Sigmoid colon (tissue), 7 donors: Measurements from ENCODE around the gene SPOCK1. TPM values are rescaled to one million over a fixed set of nuclear protein-coding genes. Genes with fewer than 3 reads are reported as not detected.

Source experiments
- DNase-seq: peaks from one replicate; pipeline ENCODE4 v3.0.0-alpha.2; 2019
- H3K27ac ChIP-seq, 4 donors: fragments of 200-600 bp; sonication (generic); one replicate each; pipeline ENCODE4 v1.5.1; 2016 to 2019; ENCODE audit warnings: mild to moderate bottlenecking in 1 of 4
- H3K27me3 ChIP-seq, 3 donors: fragments of 200-600 bp; sonication (generic); one replicate each; pipeline ENCODE4 v1.5.1; 2019; ENCODE audit warnings: mild to moderate bottlenecking in 1 of 3
- H3K36me3 ChIP-seq, 4 donors: fragments of 200-600 bp; sonication (generic); one replicate each; pipeline ENCODE4 v1.5.1; 2016 to 2019
- H3K4me1 ChIP-seq, 4 donors: fragments of 200-600 bp; sonication (generic); one replicate each; pipeline ENCODE4 v1.5.1; 2017 to 2019
- H3K4me3 ChIP-seq, 4 donors: fragments of 200-600 bp; sonication (generic); one replicate each; pipeline ENCODE4 v1.5.1; 2017 to 2019; ENCODE audit warnings: mild to moderate bottlenecking in 2 of 4, moderate library complexity in 1 of 4
- H3K9me3 ChIP-seq, 4 donors: fragments of 200-600 bp in 3 of 4; sonication (generic) in 3 of 4; one replicate each; pipeline versions ENCODE4 v1.5.1 to v1.6.1; 2013 to 2019
- EP300 ChIP-seq, 4 donors: sonication (generic); formaldehyde crosslinking; IDR thresholded peaks; one replicate each; pipeline ENCODE4 v1.6.1; 2017; ENCODE audit warnings: antibody characterized with exemption in 4 of 4
- POLR2A ChIP-seq, 2 donors: fragments of 450-650 bp; IDR thresholded peaks; one replicate each; pipeline ENCODE4 v1.6.1; 2016; ENCODE audit warnings: antibody characterized with exemption in 2 of 2, mild to moderate bottlenecking in 2 of 2, moderate library complexity in 2 of 2
- POLR2AphosphoS5 ChIP-seq, 4 donors: sonication (generic); formaldehyde crosslinking; IDR thresholded peaks; one replicate each; pipeline ENCODE4 v1.6.1; 2017; ENCODE audit warnings: antibody characterized with exemption in 4 of 4
- WGBS, 2 donors: extraction: QIAGEN DNeasy Blood & Tissue Kit; methylation state at CpG; one replicate each; pipeline ENCODE4 v1.1.7; 2013; 5-methylcytosine and 5-hydroxymethylcytosine counted together
- intact Hi-C: fragments of 100-400 bp; cut with DNase I; formaldehyde crosslinking; loops from one replicate; pipeline ENCODE4 v1.15.1; 2023
- polyA plus RNA-seq, 3 donors: library from polyadenylated mRNA; stranded (reverse); fragments of 200-250 nt; gene quantifications; one replicate each; pipeline ENCODE4 v1.2.3, GENCODE V29; 2013
- total RNA-seq, 4 donors: library from RNA; depleted of rRNA; stranded (reverse); fragments of >200 nt; gene quantifications; one replicate each; pipeline ENCODE4 v1.1.0, GENCODE V29; 2016
- TF ChIP-seq, protein P1 (sequence below), 4 experiments: fragments of 450-650 bp in 3 of 4; fragments of 200-600 bp in 1 of 4; IDR thresholded peaks; one replicate each; pipeline ENCODE4 v1.5.1; 2016 to 2019; ENCODE audit warnings: antibody characterized with exemption in 4 of 4, mild to moderate bottlenecking in 3 of 4, moderate library complexity in 2 of 4
- donor health status: healthy with polysubstance abuse.
- donor health status: Bipolar disorder and iron deficiency.
- donor health status: healthy.

SPOCK1 gene
- total and polyA plus RNA-seq, 7 donors = 2.4 to 104 (median 33.4) TPM

DNA sequence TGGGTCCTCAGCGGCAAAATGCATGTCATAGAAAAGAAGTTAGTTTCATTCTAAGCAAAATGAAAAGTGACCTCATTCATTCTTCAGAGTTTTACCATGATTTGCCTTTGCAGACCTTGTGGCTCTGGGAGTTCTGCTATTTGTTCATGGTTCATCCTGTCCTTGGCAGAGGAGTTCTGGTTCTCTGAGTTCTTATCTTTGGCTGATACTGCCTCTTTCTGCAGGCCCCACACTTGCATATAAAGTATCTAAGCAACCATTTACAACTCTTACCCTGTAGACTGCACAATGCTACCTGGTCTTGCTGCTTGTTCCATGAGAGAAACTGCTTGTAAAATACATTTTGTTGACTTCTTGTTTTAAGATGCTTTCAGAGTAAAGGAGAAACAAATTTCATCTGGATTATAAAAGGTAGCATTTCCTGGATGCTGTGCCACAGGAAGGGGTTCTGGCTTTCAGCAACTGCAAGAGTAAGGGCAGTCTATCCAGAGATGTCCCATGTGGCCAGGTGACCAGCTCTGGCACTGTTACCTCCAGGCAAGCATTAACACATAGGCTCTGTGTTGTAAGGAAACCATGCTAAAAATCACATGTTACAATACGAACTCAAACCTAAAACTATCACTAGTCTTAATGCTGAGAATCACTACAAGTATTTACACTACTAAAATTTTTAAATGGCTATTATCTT lies 513.2 kb downstream of the SPOCK1 start:
- TF ChIP-seq POLR2AphosphoS5 (IDR thresholded peaks at IDR 0.05) (no peak), POLR2A (IDR thresholded peaks at IDR 0.05) (no peak), EP300 (IDR thresholded peaks at IDR 0.05) (no peak)
- TF ChIP-seq, protein P1, sequence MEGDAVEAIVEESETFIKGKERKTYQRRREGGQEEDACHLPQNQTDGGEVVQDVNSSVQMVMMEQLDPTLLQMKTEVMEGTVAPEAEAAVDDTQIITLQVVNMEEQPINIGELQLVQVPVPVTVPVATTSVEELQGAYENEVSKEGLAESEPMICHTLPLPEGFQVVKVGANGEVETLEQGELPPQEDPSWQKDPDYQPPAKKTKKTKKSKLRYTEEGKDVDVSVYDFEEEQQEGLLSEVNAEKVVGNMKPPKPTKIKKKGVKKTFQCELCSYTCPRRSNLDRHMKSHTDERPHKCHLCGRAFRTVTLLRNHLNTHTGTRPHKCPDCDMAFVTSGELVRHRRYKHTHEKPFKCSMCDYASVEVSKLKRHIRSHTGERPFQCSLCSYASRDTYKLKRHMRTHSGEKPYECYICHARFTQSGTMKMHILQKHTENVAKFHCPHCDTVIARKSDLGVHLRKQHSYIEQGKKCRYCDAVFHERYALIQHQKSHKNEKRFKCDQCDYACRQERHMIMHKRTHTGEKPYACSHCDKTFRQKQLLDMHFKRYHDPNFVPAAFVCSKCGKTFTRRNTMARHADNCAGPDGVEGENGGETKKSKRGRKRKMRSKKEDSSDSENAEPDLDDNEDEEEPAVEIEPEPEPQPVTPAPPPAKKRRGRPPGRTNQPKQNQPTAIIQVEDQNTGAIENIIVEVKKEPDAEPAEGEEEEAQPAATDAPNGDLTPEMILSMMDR (IDR thresholded peaks at IDR 0.05) = no peak
- no peaks in the 10 kb centered on the region for H3K4me1 ChIP-seq
- intact Hi-C loops = no loop called here
- H3K4me3 ChIP-seq = no peak overlapping the region
- no peaks in the 10 kb centered on the region for H3K9me3 ChIP-seq
- H3K27ac ChIP-seq = no peak overlapping the region
- peaks cover 0 to 4% (median 0%) of the 10 kb centered on the region in 4 donors for H3K36me3 ChIP-seq
- H3K27me3 ChIP-seq = no peaks in the 10 kb centered on the region
- DNase-seq = no peak
- WGBS, 2 donors = 88 to 92% methylated on average over 2 of the region's 2 CpGs

DNA sequence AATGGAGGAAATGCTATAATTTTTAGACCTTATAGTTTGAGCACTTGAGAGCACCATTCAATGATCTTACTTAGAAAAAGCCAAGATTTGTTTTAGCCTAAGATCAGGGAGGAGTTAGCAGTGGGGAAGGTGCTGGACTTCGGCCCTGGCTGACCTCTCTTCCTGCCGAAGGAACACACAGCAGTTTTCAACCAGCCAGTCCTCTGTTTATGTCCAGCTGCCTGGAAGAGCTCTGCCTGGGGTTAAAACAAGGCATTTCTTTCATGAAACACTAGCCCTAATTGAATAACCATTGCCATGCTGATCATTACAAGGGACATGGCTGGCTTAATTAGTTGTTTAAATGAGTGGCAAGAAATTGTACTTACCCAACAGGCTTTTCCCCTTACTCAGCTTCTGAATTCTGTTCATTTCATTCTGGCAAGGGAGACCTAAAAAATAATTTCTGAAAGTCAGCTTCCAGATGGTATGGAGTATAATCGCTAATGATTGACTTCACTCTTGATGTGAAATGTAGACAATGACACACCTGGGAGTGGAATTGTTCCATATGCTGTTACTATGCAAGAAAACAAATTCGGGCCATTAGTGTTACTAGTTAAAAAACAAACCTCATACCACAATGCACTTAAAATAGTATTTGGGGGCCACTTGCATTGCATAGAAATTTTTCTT lies 514.2 kb downstream of the SPOCK1 start:
- Histone ChIP-seq H3K4me3 (no peak overlapping the region), H3K27ac (no peak overlapping the region), H3K9me3 (no peaks in the 10 kb centered on the region), H3K36me3 (peaks cover 0 to 4% (median 0%) of the 10 kb centered on the region in 4 donors), H3K27me3 (no peaks in the 10 kb centered on the region), H3K4me1 (no peaks in the 10 kb centered on the region)
- WGBS, 2 donors = 49 to 72% methylated on average over 4 of the region's 4 CpGs
- intact Hi-C loops = no loop called here
- no peak for DNase-seq
- TF ChIP-seq POLR2A (IDR thresholded peaks at IDR 0.05) (no peak), EP300 (IDR thresholded peaks at IDR 0.05) (no peak), POLR2AphosphoS5 (IDR thresholded peaks at IDR 0.05) (no peak)
- TF ChIP-seq, protein P1 (IDR thresholded peaks at IDR 0.05) = no peak

DNA sequence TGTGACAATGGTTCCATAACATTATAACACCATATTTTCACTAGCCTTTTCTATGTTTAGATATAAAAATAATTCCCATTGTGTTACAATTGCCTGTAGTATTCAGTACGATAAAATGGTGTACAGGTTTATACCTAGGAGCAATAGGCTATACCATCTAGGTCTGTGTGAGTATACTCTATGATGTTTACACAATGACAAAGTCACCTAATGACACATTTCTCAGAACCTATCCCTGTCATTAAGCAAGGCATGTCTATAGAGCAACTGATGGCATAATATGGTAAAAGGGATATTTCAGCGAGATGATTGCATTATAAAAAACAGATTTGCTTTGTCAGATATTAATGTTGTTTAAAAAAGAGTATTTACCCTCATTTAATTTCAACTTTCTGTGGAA lies 517.2 kb downstream of the SPOCK1 start:
- no peak overlapping the region for H3K27ac ChIP-seq
- no peak for DNase-seq
- peaks cover 0 to 13% (median 0%) of the 10 kb centered on the region in 4 donors for H3K36me3 ChIP-seq
- 65 to 83% methylated on average over 2 of the region's 2 CpGs for WGBS, 2 donors
- no peak overlapping the region for H3K4me3 ChIP-seq
- TF ChIP-seq POLR2AphosphoS5 (IDR thresholded peaks at IDR 0.05) = no peak
- no peaks in the 10 kb centered on the region for H3K27me3 ChIP-seq
- intact Hi-C loops = no loop called here
- H3K9me3 ChIP-seq = no peaks in the 10 kb centered on the region
- H3K4me1 ChIP-seq = no peaks in the 10 kb centered on the region

DNA sequence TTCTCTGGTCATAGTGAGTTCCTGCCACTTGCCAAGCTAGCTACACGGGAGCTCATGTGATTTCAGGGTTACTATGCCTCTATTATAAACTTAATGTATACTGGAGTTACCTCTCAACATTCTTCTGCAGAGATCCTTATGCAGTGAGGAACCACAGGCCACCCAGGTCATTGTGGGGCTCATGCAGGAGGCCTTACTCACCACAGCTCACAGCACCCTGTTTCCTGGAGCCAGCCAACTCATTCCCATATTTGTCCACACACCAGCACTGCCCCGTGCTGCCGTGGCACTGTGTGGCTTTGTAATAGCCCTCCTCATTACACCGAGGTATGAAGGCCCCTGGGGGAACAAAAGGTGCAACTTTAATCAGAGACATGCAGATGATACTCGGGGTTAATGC lies 520.0 kb downstream of the SPOCK1 start:
- intact Hi-C loops = no loop called here
- DNase-seq = no peak
- TF ChIP-seq EP300 (IDR thresholded peaks at IDR 0.05) (no peak), POLR2AphosphoS5 (IDR thresholded peaks at IDR 0.05) (no peak), POLR2A (IDR thresholded peaks at IDR 0.05) (no peak)
- TF ChIP-seq, protein P1 (IDR thresholded peaks at IDR 0.05) = no peak
- Histone ChIP-seq H3K27ac (no peak overlapping the region), H3K4me1 (no peaks in the 10 kb centered on the region), H3K27me3 (no peaks in the 10 kb centered on the region), H3K4me3 (no peak overlapping the region), H3K36me3 (peaks cover 0 to 9% (median 0%) of the 10 kb centered on the region in 4 donors), H3K9me3 (no peaks in the 10 kb centered on the region)
- WGBS, 2 donors = 75 to 83% methylated on average over 5 of the region's 5 CpGs

DNA sequence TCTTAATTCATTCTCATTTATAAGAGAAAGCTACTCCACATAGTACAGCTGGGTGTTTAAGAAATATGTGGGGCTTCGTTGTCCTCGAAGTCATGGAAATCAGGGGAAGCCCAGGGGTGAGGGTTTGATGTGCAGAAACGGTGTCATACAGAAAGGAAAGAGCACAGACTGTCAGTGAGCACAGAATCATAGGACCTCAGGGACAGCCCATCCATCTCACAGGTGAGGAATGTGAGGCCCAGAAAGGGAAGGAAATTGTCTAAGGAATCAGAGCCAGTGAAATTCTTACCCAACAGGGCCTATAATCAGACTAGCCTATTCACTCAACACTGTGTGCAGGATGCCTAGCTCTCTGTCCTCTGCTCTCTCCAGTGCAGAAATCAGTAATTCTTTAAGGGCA lies 535.6 kb downstream of the SPOCK1 start:
- 68 to 69% methylated on average over 3 of the region's 3 CpGs for WGBS, 2 donors
- H3K4me1 ChIP-seq = no peaks in the 10 kb centered on the region
- intact Hi-C loops = no loop called here

More for the DNA sequence above, 535.6 kb downstream of the SPOCK1 start:
- DNase-seq = no peak
- H3K9me3 ChIP-seq = peaks cover 0 to 5% (median 0%) of the 10 kb centered on the region in 4 donors
- no peaks in the 10 kb centered on the region for H3K36me3 ChIP-seq
- no peak overlapping the region for H3K4me3 ChIP-seq
- H3K27ac ChIP-seq = no peak overlapping the region
- TF ChIP-seq, protein P1 (IDR thresholded peaks at IDR 0.05) = no peak
- TF ChIP-seq EP300 (IDR thresholded peaks at IDR 0.05) = no peak
- TF ChIP-seq POLR2AphosphoS5 (IDR thresholded peaks at IDR 0.05) = no peak
- no peak for TF ChIP-seq POLR2A (IDR thresholded peaks at IDR 0.05)
- no peaks in the 10 kb centered on the region for H3K27me3 ChIP-seq
